ENCODE measurements around the gene SUV39H2.
A peak's percentile ranks its signal among the peaks of the same experiment; 100 is the strongest.

Gene SUV39H2, protein sequence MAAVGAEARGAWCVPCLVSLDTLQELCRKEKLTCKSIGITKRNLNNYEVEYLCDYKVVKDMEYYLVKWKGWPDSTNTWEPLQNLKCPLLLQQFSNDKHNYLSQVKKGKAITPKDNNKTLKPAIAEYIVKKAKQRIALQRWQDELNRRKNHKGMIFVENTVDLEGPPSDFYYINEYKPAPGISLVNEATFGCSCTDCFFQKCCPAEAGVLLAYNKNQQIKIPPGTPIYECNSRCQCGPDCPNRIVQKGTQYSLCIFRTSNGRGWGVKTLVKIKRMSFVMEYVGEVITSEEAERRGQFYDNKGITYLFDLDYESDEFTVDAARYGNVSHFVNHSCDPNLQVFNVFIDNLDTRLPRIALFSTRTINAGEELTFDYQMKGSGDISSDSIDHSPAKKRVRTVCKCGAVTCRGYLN

DNA sequence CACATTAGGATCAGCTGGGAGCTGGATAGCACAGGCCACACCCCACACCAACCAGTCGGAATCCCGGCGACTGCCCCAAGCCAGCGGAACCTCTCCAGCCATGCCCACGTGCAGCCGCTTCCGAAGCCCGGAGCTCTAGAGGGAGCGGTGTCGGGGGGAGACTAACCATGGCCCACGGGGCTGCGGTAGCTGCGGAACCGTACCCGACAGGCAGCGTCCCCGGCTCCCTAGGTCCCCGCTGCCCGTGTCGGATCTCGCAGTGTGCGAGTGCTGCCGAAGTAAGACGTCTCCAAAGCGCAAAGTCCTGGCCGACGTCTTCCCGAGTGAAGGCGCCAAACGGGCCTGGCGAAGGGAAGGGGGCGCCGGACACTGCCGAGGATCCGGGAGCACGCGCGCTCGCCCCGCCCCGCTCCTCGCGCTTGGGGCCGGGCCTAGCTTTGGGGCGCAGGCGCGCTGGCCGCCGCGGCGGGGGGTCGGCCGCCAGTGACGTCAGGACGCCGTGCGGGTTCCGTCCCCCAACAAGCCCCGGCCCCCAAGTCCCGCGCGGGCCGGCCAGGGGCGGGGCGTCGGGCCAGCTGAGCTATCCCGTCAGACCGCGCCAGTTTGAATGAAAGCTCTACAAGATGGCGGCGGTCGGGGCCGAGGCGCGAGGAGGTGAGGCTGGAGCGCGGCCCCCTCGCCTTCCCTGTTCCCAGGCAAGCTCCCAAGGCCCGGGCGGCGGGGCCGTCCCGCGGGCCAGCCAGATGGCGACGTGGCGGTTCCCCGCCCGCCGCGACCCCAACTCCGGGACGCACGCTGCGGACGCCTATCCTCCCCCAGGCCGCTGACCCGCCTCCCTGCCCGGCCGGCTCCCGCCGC is at the start of gene SUV39H2:
SUV39H2 (plus strand) TSS at position 601 of the 858 bp plus-strand sequence; CDS start at position 624, 23 bp downstream.
- H3K36me3 ChIP-seq (ENCODE audit: control insufficient read depth, insufficient read depth, low read length): no peaks in the 10 kb centered on the region
- no peaks in the 10 kb centered on the region for H3K9me3 ChIP-seq (ENCODE audit: control insufficient read depth, low read length)
- H3K4me3 ChIP-seq (ENCODE audit: low read length): peak within 1 kb of the TSS; percentile 48
- no peaks in the 10 kb centered on the region for H3K27me3 ChIP-seq (ENCODE audit: control insufficient read depth, insufficient read depth, low read length)
- H3K9ac ChIP-seq (ENCODE audit: low read length): peak within 1 kb of the TSS; percentile 79
- H3K4me1 ChIP-seq (ENCODE audit: control insufficient read depth, insufficient read depth, low read length): peaks cover 8% of the 10 kb centered on the region

DNA sequence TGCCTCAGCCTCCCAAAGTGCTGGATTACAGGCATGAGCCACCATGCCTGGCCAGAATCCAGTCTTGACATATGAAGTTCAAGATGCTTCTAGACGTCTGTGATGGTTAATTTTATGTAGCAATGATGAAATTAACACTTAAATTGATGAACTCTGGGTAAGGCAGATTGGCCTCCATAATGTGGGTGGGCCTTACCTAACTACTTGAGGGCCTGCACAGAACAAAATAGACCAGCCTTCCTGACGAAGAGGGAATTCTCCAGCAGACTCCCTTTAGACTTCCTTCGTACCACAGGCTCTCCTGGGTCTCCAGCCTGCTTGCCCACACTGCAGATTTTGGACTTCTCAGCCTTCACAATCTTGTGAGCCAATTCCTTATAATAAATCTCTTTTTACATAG is 45.6 kb upstream of the SUV39H2 start:
- no peaks in the 10 kb centered on the region for H3K9me3 ChIP-seq (ENCODE audit: control insufficient read depth, low read length)
- H3K9ac ChIP-seq (ENCODE audit: low read length): no peak overlapping the region
- peaks cover 14% of the 10 kb centered on the region for H3K4me1 ChIP-seq (ENCODE audit: control insufficient read depth, insufficient read depth, low read length)

DNA sequence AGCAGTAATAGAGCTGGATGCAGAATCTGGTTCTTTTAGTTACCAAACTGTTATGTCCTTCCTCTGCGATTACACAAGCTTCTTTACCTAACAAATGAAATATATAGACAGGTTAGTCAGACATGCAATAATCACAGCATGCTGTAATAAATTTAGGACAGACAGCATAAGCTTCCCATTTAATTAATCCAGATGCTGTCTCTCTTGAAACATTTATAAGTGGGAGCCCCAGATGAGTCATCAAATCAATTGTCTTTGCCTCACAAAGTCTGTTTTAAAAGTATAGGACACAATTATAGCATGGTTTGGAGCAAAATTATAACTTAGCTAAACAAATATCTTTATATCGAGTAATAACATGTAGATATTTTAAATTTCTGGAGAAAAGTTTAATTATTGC is 42.5 kb upstream of the SUV39H2 start:
- no peaks in the 10 kb centered on the region for H3K36me3 ChIP-seq (ENCODE audit: control insufficient read depth, insufficient read depth, low read length)
- H3K4me1 ChIP-seq (ENCODE audit: control insufficient read depth, insufficient read depth, low read length): peaks cover 14% of the 10 kb centered on the region
- H3K9ac ChIP-seq (ENCODE audit: low read length): no peak overlapping the region
- H3K4me3 ChIP-seq (ENCODE audit: low read length): no peak overlapping the region
- no peaks in the 10 kb centered on the region for H3K27me3 ChIP-seq (ENCODE audit: control insufficient read depth, insufficient read depth, low read length)
- no peaks in the 10 kb centered on the region for H3K9me3 ChIP-seq (ENCODE audit: control insufficient read depth, low read length)

More for the DNA sequence above, 45.6 kb upstream of the SUV39H2 start:
- Histone ChIP-seq H3K27me3 (ENCODE audit: control insufficient read depth, insufficient read depth, low read length) (no peaks in the 10 kb centered on the region), H3K4me3 (ENCODE audit: low read length) (no peak overlapping the region), H3K36me3 (ENCODE audit: control insufficient read depth, insufficient read depth, low read length) (no peaks in the 10 kb centered on the region)

DNA sequence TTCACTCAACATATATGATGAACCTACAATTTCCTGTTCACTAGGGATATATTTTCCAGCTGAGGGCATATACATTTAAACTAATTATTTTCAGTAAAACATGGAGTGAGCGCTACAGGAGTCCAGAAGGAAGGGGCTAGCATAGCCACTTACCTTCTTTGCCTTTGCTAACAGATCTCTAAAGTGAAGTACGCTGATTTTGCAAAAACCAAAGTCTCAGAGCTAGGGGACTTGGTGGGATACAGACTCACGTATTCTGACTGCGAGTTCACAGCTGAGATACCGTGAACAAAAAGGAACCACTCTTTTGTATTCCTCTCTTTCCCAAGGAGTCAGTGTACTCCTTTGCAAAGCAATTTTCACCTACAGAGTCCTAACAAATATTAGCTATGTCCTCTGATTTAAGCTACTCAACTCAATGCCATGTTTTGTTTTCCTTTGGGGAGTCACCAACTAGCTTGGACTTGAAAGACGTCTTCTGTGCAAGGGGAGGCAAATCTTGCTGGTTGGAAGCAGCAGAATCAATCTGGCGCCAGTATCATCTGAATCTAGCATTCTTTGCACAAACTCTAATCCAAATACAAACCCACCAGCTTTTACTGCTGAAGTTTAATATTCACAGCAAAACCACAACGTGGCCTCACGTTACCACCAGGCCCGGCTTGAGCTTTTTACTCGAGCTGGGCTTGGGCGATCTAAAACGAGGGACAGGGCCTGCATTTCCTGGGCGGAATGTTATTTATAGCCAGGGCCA is 41.5 kb upstream of the SUV39H2 start:
- H3K9ac ChIP-seq (ENCODE audit: low read length): peak overlapping the region; percentile 84
- H3K4me1 ChIP-seq (ENCODE audit: control insufficient read depth, insufficient read depth, low read length): peaks cover 14% of the 10 kb centered on the region
- H3K27me3 ChIP-seq (ENCODE audit: control insufficient read depth, insufficient read depth, low read length): no peaks in the 10 kb centered on the region
- peaks cover 3% of the 10 kb centered on the region for H3K36me3 ChIP-seq (ENCODE audit: control insufficient read depth, insufficient read depth, low read length)
- H3K9me3 ChIP-seq (ENCODE audit: control insufficient read depth, low read length): no peaks in the 10 kb centered on the region
- peak overlapping the region; percentile 73 for H3K4me3 ChIP-seq (ENCODE audit: low read length)

DNA sequence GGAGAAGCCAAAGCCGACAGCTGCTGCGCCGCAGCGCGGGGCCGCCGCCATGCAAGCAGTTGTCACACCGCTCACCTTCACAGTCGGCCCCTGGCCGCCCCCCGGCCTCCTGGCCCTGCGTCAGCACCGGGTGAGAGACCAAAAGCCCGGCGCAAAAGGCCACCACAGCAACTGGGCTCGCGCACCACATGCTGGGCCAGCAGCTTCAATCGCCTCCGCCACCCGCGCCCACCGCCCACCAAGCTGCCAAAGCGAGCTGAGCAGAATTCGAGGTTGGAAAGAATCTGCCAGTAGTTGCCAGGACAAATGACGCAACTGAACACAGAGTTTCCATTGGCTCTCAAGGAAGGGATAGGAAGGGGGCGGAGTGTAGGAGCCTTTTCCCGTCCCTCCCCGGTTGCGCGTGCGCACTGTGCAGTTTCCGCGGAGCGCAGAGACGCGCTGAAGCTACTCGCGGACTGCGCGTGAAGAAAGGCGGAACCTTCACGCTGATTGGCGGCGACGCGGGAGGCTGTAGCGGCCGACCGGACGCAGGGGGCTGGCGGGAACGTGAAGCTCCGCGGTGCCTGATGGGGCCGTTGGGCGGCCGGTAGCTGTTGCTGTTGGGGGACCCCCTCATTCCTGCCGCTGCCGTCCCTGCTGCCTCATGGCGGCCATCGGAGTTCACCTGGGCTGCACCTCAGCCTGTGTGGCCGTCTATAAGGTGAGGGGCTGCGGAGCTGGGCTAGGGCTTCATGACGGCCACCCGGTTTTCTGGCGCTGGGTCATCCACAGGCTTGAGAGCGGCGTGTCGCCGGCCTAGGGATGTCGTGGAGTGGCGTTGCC is 40.7 kb upstream of the SUV39H2 start, which contains the start of the genes CDNF, HSPA14 and MSANTD7:
CDNF (minus strand) TSS at position 281 of the 825 bp plus-strand sequence; CDS start at position 190, 91 bp downstream.
HSPA14 (plus strand) TSS at position 550 of the 825 bp plus-strand sequence; CDS start at position 647, 97 bp downstream.
MSANTD7 (plus strand) TSS at position 550 of the 825 bp plus-strand sequence. CDS start 3,979 bp downstream, outside the sequence.
- H3K9me3 ChIP-seq (ENCODE audit: control insufficient read depth, low read length): no peaks in the 10 kb centered on the region
- peaks cover 11% of the 10 kb centered on the region for H3K36me3 ChIP-seq (ENCODE audit: control insufficient read depth, insufficient read depth, low read length)
- H3K4me3 ChIP-seq (ENCODE audit: low read length): peak within 1 kb of the TSS; percentile 82
- peaks cover 14% of the 10 kb centered on the region for H3K4me1 ChIP-seq (ENCODE audit: control insufficient read depth, insufficient read depth, low read length)
- H3K9ac ChIP-seq (ENCODE audit: low read length): peak within 1 kb of the TSS; percentile 94
- no peaks in the 10 kb centered on the region for H3K27me3 ChIP-seq (ENCODE audit: control insufficient read depth, insufficient read depth, low read length)

DNA sequence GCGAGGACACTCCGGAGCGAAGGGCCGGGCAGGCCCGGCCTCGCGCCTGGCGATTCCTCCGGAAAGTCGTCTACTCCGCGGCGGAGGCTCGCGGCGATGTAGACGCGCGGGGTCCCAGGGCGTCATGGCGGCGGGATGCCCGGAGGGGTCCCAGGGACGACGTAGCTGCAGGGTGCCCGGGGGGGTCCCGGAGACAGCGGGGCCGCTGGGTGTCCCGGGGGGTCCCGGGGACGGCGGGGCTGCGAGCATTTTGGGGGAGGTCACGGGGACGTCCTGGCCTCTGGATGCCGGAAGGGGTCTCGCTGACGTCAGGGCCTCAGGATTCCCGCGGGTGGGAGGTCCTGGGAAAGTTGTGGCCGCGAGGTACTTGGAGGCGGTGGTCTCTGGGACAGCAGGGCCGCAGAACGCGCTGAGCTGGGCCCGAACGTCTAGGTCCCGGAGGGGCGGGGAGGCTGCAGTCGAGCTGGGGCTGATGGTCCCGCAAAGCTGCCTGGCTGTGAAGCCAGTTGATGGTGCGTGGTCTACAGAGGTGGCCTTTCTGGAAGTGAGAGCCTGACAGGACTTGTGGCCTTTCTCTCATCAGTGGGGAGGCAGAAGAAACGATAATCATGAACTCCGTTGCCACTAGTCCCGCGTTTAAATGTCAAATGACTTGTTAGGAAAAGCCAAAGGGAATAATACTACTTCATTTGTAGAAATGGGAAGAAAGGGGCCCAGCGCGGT is 39.9 kb upstream of the SUV39H2 start:
- peaks cover 14% of the 10 kb centered on the region for H3K4me1 ChIP-seq (ENCODE audit: control insufficient read depth, insufficient read depth, low read length)
- H3K4me3 ChIP-seq (ENCODE audit: low read length): peak overlapping the region; percentile 82
- H3K9me3 ChIP-seq (ENCODE audit: control insufficient read depth, low read length): no peaks in the 10 kb centered on the region
- no peaks in the 10 kb centered on the region for H3K27me3 ChIP-seq (ENCODE audit: control insufficient read depth, insufficient read depth, low read length)
- peak overlapping the region; percentile 94 for H3K9ac ChIP-seq (ENCODE audit: low read length)
- peaks cover 15% of the 10 kb centered on the region for H3K36me3 ChIP-seq (ENCODE audit: control insufficient read depth, insufficient read depth, low read length)

DNA sequence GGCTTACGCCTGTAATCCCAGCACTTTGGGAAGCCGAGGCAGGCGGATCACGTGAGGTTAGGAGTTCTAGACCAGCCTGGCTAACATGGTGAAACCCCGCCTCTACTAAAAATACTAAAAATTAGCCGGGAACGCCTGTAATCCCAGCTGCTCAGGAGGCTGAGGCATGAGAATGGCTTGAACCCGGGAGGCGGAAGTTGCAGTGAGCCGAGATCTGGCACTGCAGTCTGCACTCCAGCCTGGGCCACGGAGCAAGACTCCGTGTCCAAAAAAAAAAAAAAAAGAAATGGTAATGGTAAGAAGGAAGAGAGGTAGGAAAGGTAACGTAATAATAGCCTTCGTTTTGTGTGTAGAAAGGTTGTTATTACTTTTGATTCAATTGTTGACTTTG is 39.4 kb upstream of the SUV39H2 start:
- Histone ChIP-seq H3K9me3 (ENCODE audit: control insufficient read depth, low read length) (no peaks in the 10 kb centered on the region), H3K36me3 (ENCODE audit: control insufficient read depth, insufficient read depth, low read length) (peaks cover 15% of the 10 kb centered on the region), H3K27me3 (ENCODE audit: control insufficient read depth, insufficient read depth, low read length) (no peaks in the 10 kb centered on the region), H3K4me1 (ENCODE audit: control insufficient read depth, insufficient read depth, low read length) (peaks cover 14% of the 10 kb centered on the region), H3K9ac (ENCODE audit: low read length) (peak overlapping the region; percentile 94), H3K4me3 (ENCODE audit: low read length) (peak overlapping the region; percentile 82)

DNA sequence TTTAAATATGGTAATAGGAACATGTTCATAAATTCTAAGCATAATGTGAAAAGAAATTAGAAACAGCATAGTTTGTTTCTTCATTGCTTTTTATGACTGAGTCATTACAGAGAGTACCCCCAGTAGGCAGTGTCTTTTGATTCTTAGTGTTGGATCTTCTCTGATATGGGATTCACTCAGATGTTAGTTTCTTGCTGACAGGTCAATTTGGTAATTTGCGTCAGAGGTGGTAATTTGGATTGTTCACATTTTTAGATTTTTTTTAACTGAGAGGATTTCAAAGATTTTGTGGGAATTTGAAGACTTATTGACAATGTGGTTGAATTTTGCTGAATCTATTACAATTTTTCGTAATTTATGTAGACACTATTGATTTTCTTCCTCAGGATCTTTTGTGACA is 38.5 kb upstream of the SUV39H2 start:
- Histone ChIP-seq H3K36me3 (ENCODE audit: control insufficient read depth, insufficient read depth, low read length) (peaks cover 15% of the 10 kb centered on the region), H3K4me1 (ENCODE audit: control insufficient read depth, insufficient read depth, low read length) (peaks cover 6% of the 10 kb centered on the region)

DNA sequence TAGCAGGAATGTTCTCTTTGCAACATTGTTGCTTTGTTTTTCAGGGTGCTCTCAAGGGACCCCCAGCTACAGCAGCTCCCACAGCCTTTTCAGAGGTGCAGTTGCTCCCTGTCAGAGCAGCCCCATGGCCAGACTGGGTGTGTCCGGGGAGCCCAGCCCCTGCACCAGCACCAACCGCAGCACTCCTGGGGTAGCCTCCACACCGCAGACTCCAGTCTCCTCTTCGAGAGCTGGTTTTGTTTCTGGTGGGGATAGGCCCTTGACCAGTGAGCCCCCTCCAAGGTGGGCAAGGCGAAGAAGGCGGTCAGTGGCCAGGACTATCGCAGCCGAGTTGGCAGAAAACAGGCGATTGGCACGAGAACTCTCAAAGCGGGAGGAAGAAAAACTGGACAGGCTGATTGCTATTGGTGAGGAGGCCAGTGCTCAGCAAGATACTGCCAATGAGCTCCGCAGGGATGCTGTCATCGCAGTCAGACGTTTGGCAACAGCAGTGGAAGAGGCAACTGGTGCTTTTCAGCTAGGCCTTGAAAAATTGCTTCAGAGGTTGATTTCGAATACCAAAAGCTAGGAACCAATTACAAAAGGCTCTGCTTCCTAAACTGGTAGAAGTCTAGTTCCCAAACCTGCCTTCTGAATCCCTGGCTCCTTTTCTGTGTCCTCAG is 35.2 kb upstream of the SUV39H2 start:
- Histone ChIP-seq H3K27me3 (ENCODE audit: control insufficient read depth, insufficient read depth, low read length) (no peaks in the 10 kb centered on the region), H3K9me3 (ENCODE audit: control insufficient read depth, low read length) (no peaks in the 10 kb centered on the region), H3K36me3 (ENCODE audit: control insufficient read depth, insufficient read depth, low read length) (peaks cover 15% of the 10 kb centered on the region), H3K4me1 (ENCODE audit: control insufficient read depth, insufficient read depth, low read length) (no peaks in the 10 kb centered on the region), H3K9ac (ENCODE audit: low read length) (no peak overlapping the region), H3K4me3 (ENCODE audit: low read length) (no peak overlapping the region)

More for the DNA sequence above, 38.5 kb upstream of the SUV39H2 start:
- Histone ChIP-seq H3K4me3 (ENCODE audit: low read length) (no peak overlapping the region), H3K27me3 (ENCODE audit: control insufficient read depth, insufficient read depth, low read length) (no peaks in the 10 kb centered on the region), H3K9ac (ENCODE audit: low read length) (no peak overlapping the region), H3K9me3 (ENCODE audit: control insufficient read depth, low read length) (no peaks in the 10 kb centered on the region)

DNA sequence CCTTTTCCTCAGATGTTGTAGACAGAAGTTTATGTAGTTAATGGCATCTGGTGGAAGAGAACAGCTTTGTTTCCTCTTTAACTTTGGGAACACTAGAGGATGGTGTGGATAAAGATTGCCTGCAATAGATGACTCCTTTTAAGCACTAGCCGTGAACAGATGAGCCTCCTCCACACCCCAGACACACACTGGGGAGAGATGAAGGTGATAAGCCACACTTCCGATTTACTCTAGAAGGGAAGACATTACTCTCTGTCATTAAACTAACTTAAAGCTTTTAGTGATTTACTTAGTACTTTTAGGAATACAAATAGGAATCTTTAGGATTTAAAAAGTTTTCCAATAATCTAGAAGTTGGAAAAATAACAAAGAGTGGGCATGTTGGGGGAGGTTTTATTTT is 33.7 kb upstream of the SUV39H2 start:
- Histone ChIP-seq H3K27me3 (ENCODE audit: control insufficient read depth, insufficient read depth, low read length) (no peaks in the 10 kb centered on the region), H3K4me1 (ENCODE audit: control insufficient read depth, insufficient read depth, low read length) (no peaks in the 10 kb centered on the region), H3K4me3 (ENCODE audit: low read length) (no peak overlapping the region), H3K36me3 (ENCODE audit: control insufficient read depth, insufficient read depth, low read length) (peaks cover 15% of the 10 kb centered on the region), H3K9me3 (ENCODE audit: control insufficient read depth, low read length) (no peaks in the 10 kb centered on the region), H3K9ac (ENCODE audit: low read length) (no peak overlapping the region)

All from mucosa of stomach (tissue), 1 donor.